HG02884 (cell line): Measurements from ENCODE around the gene CD2AP.

Experiments
- ATAC-seq: cut with Tn5 transposase; IDR thresholded peaks from one replicate; pipeline ENCODE4 v1.9.1; 2021; ENCODE audit warnings: mild to moderate bottlenecking, moderate library complexity; ENCODE audit not compliant: unreplicated experiment

The CD2AP gene

GRCh38 chr6:47495207-47495606 lies 17.6 kb downstream of the CD2AP start:
- no peak for ATAC-seq

GRCh38 chr6:47495954-47496545 lies 18.5 kb downstream of the CD2AP start:
- no peak for ATAC-seq

GRCh38 chr6:47496935-47497579 lies 19.5 kb downstream of the CD2AP start:
- no peak for ATAC-seq

- ATAC-seq = no peak
Observed at GRCh38 chr6:47502920-47503319, 25.3 kb downstream of the CD2AP start.

- no peak for ATAC-seq
Observed at GRCh38 chr6:47509937-47510336, 32.3 kb downstream of the CD2AP start.

GRCh38 chr6:47512872-47513271 lies 35.3 kb downstream of the CD2AP start:
- ATAC-seq = no peak

- no peak for ATAC-seq
Observed at GRCh38 chr6:47519279-47519678, 41.7 kb downstream of the CD2AP start.

GRCh38 chr6:47520282-47520681 lies 42.7 kb downstream of the CD2AP start:
- no peak for ATAC-seq

- no peak for ATAC-seq
Observed at GRCh38 chr6:47521961-47522360, 44.4 kb downstream of the CD2AP start.

GRCh38 chr6:47524136-47524845 lies 46.7 kb downstream of the CD2AP start:
- ATAC-seq = no peak

GRCh38 chr6:47525330-47526057 lies 47.9 kb downstream of the CD2AP start:
- ATAC-seq = no peak

- no peak for ATAC-seq
Observed at GRCh38 chr6:47527274-47527673, 49.7 kb downstream of the CD2AP start.

GRCh38 chr6:47529734-47530133 lies 52.1 kb downstream of the CD2AP start:
- ATAC-seq = no peak

- no peak for ATAC-seq
Observed at GRCh38 chr6:47532981-47533585, 55.5 kb downstream of the CD2AP start.

GRCh38 chr6:47534063-47534462 lies 56.5 kb downstream of the CD2AP start:
- no peak for ATAC-seq

- no peak for ATAC-seq
Observed at GRCh38 chr6:47535316-47536225, 58.0 kb downstream of the CD2AP start.

GRCh38 chr6:47536816-47537401 lies 59.3 kb downstream of the CD2AP start:
- peak; percentile 52 for ATAC-seq

- no peak for ATAC-seq
Observed at GRCh38 chr6:47545223-47545622, 67.6 kb downstream of the CD2AP start.

GRCh38 chr6:47551670-47552069 lies 74.1 kb downstream of the CD2AP start:
- ATAC-seq = no peak

GRCh38 chr6:47552319-47552718 lies 74.7 kb downstream of the CD2AP start:
- no peak for ATAC-seq
